ENCODE measurements around the gene PRMT3.
"Not testable (repeated sequence)": the region's sequence is repeated elsewhere in the genome, so short reads cannot be mapped to it uniquely, and the experiment has no call there.

The PRMT3 gene

GRCh38 chr11:20556396-20556795, 168.9 kb downstream of the PRMT3 start:
- H3K27ac Mint-ChIP-seq, H3K4me1 Mint-ChIP-seq, H3K4me3 Mint-ChIP-seq, H3K9me3 Mint-ChIP-seq, DNase-seq, ATAC-seq: not testable (repeated sequence)
- H3K27me3 Mint-ChIP-seq = peaks cover 34% of the 10 kb centered on the region

GRCh38 chr11:20558741-20559140, 171.2 kb downstream of the PRMT3 start:
- ATAC-seq (no peak), DNase-seq (no peak)
- Mint-ChIP-seq H3K4me3 (no peak overlapping the region), H3K27me3 (peaks cover 38% of the 10 kb centered on the region), H3K27ac (no peak overlapping the region), H3K9me3 (peaks cover 5 to 10% of the 10 kb centered on the region in 2 donors), H3K4me1 (no peaks in the 10 kb centered on the region)
